WTC11 (cell line): ENCODE measurements around the gene LRFN2. TPM values are rescaled to one million over a fixed set of nuclear protein-coding genes. Genes with fewer than 3 reads are reported as not detected.

ENCODE experiments used
- ATAC-seq: fragments of 200-7000 bp; cut with Tn5 transposase; 2 replicates; pipeline ENCODE4 v1.10.0; 2021; ENCODE audit warnings: mild to moderate bottlenecking, moderate library complexity
- CTCF ChIA-PET: fragments of 300-600 bp; sonication (Branson Sonifier 250); formaldehyde crosslinking; loops from one replicate; lab custom pipeline; 2021; ENCODE audit warnings: antibody characterized with exemption; lab: Charles Lee
- POLR2A ChIA-PET: fragments of 350-600 bp; sonication (Branson Sonifier 250); formaldehyde crosslinking; loops from one replicate; lab custom pipeline; 2021; ENCODE audit warnings: antibody characterized with exemption; lab: Charles Lee
- DNase-seq: peaks from one replicate; pipeline ENCODE4 v3.0.0; 2021; ENCODE audit warnings: low spot score
- H3K27ac Mint-ChIP-seq: 2 replicates; pipeline ENCODE4 v1.8.0; 2021; ENCODE audit warnings: mixed read lengths
- H3K27me3 Mint-ChIP-seq: 2 replicates; pipeline ENCODE4 v1.8.0; 2021; ENCODE audit warnings: low read depth, mild to moderate bottlenecking, moderate library complexity, mixed read lengths
- H3K36me3 Mint-ChIP-seq: 2 replicates; pipeline ENCODE4 v1.8.0; 2021; ENCODE audit warnings: mixed read lengths
- H3K4me1 Mint-ChIP-seq: 2 replicates; pipeline ENCODE4 v1.8.0; 2022; ENCODE audit warnings: mixed read lengths
- H3K4me3 Mint-ChIP-seq: 2 replicates; pipeline ENCODE4 v1.8.0; 2021; ENCODE audit warnings: mild to moderate bottlenecking, moderate library complexity, mixed read lengths
- H3K9me3 Mint-ChIP-seq: 2 replicates; pipeline ENCODE4 v1.8.0; 2021; ENCODE audit warnings: mixed read lengths
- ATF3 ChIP-seq: sonication (generic); formaldehyde crosslinking; conservative IDR thresholded peaks from 2 replicates; pipeline ENCODE4 v1.8.1; 2022; ENCODE audit warnings: mild to moderate bottlenecking, missing genetic modification reagents
- ETV6 ChIP-seq: sonication (generic); formaldehyde crosslinking; IDR thresholded peaks from 2 replicates; pipeline ENCODE4 v1.8.1; 2022; ENCODE audit warnings: mild to moderate bottlenecking, missing genetic modification reagents
- FOXK1 ChIP-seq: sonication (generic); formaldehyde crosslinking; IDR thresholded peaks from 2 replicates; pipeline ENCODE4 v1.8.0; 2022; ENCODE audit warnings: mild to moderate bottlenecking, moderate library complexity, missing genetic modification reagents
- FOXP1 ChIP-seq: sonication (generic); formaldehyde crosslinking; IDR thresholded peaks from 2 replicates; pipeline ENCODE4 v1.8.0; 2022; ENCODE audit warnings: missing genetic modification reagents, mild to moderate bottlenecking, moderate library complexity, borderline replicate concordance
- MLX ChIP-seq: sonication (generic); formaldehyde crosslinking; IDR thresholded peaks from 2 replicates; pipeline ENCODE4 v1.8.1; 2023; ENCODE audit warnings: mild to moderate bottlenecking, missing genetic modification reagents, moderate library complexity
- NFATC4 ChIP-seq: fragments of 250-450 bp; sonication (Bioruptor Pico); IDR thresholded peaks from 2 replicates; pipeline ENCODE4 v1.9.0; 2021; ENCODE audit warnings: mild to moderate bottlenecking
- STAT6 ChIP-seq: sonication (generic); formaldehyde crosslinking; conservative IDR thresholded peaks from 2 replicates; pipeline ENCODE4 v1.8.1; 2023; ENCODE audit warnings: mild to moderate bottlenecking, low read depth, missing genetic modification reagents, moderate library complexity
- TEAD1 ChIP-seq: sonication (generic); formaldehyde crosslinking; IDR thresholded peaks from 2 replicates; pipeline ENCODE4 v1.8.0; 2022; ENCODE audit warnings: mild to moderate bottlenecking, missing genetic modification reagents
- ZBTB21 ChIP-seq: sonication (generic); formaldehyde crosslinking; IDR thresholded peaks from 2 replicates; pipeline ENCODE4 v1.8.1; 2023; ENCODE audit warnings: mild to moderate bottlenecking, missing genetic modification reagents, borderline replicate concordance
- total RNA-seq: library from RNA; stranded (reverse); gene quantifications from 3 replicates; pipeline ENCODE4 v1.2.3, GENCODE V29; 2021
- TF ChIP-seq, protein P1 (sequence below): sonication (generic); formaldehyde crosslinking; IDR thresholded peaks from 2 replicates; pipeline ENCODE4 v1.8.1; 2023; ENCODE audit warnings: mild to moderate bottlenecking, missing genetic modification reagents
- TF ChIP-seq, protein P2 (sequence below): sonication (generic); formaldehyde crosslinking; IDR thresholded peaks from 2 replicates; pipeline ENCODE4 v1.8.1; 2023; ENCODE audit warnings: mild to moderate bottlenecking, moderate library complexity, missing genetic modification reagents
- TF ChIP-seq, protein P3 (sequence below): fragments of 200-600 bp; IDR thresholded peaks from 2 replicates; pipeline ENCODE4 v1.8.0; 2022; ENCODE audit warnings: antibody characterized with exemption
- TF ChIP-seq, protein P4 (sequence below): fragments of 250-450 bp; sonication (Bioruptor Pico); IDR thresholded peaks from 2 replicates; pipeline ENCODE4 v1.9.0; 2021; ENCODE audit warnings: mild to moderate bottlenecking, borderline replicate concordance

The LRFN2 gene
- total RNA-seq, 1 experiment from 2014 or later = 1.6 TPM

- TF ChIP-seq, protein P1, sequence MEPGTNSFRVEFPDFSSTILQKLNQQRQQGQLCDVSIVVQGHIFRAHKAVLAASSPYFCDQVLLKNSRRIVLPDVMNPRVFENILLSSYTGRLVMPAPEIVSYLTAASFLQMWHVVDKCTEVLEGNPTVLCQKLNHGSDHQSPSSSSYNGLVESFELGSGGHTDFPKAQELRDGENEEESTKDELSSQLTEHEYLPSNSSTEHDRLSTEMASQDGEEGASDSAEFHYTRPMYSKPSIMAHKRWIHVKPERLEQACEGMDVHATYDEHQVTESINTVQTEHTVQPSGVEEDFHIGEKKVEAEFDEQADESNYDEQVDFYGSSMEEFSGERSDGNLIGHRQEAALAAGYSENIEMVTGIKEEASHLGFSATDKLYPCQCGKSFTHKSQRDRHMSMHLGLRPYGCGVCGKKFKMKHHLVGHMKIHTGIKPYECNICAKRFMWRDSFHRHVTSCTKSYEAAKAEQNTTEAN (CRISPR knock-in tag) = no peak
- TF ChIP-seq MLX (CRISPR knock-in tag) = no peak
- TF ChIP-seq, protein P2, sequence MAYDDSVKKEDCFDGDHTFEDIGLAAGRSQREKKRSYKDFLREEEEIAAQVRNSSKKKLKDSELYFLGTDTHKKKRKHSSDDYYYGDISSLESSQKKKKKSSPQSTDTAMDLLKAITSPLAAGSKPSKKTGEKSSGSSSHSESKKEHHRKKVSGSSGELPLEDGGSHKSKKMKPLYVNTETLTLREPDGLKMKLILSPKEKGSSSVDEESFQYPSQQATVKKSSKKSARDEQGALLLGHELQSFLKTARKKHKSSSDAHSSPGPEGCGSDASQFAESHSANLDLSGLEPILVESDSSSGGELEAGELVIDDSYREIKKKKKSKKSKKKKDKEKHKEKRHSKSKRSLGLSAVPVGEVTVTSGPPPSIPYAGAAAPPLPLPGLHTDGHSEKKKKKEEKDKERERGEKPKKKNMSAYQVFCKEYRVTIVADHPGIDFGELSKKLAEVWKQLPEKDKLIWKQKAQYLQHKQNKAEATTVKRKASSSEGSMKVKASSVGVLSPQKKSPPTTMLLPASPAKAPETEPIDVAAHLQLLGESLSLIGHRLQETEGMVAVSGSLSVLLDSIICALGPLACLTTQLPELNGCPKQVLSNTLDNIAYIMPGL = no peak
- no peak for TF ChIP-seq STAT6 (CRISPR knock-in tag)
- TF ChIP-seq NFATC4 (CRISPR knock-in tag) = no peak
- TF ChIP-seq, protein P3, sequence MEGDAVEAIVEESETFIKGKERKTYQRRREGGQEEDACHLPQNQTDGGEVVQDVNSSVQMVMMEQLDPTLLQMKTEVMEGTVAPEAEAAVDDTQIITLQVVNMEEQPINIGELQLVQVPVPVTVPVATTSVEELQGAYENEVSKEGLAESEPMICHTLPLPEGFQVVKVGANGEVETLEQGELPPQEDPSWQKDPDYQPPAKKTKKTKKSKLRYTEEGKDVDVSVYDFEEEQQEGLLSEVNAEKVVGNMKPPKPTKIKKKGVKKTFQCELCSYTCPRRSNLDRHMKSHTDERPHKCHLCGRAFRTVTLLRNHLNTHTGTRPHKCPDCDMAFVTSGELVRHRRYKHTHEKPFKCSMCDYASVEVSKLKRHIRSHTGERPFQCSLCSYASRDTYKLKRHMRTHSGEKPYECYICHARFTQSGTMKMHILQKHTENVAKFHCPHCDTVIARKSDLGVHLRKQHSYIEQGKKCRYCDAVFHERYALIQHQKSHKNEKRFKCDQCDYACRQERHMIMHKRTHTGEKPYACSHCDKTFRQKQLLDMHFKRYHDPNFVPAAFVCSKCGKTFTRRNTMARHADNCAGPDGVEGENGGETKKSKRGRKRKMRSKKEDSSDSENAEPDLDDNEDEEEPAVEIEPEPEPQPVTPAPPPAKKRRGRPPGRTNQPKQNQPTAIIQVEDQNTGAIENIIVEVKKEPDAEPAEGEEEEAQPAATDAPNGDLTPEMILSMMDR = no peak
Measured at GRCh38 chr6:40371095-40371494, 216.1 kb downstream of the LRFN2 start (continued).

- H3K4me3 Mint-ChIP-seq = no peak overlapping the region
- POLR2A ChIA-PET = no interaction called here
- no peaks in the 10 kb centered on the region for H3K27me3 Mint-ChIP-seq
- no peak for TF ChIP-seq ATF3 (CRISPR knock-in tag)
- no peak for TF ChIP-seq MLX (CRISPR knock-in tag)
- no peak for TF ChIP-seq FOXK1 (CRISPR knock-in tag)
- no peak for TF ChIP-seq TEAD1 (CRISPR knock-in tag)
- TF ChIP-seq, protein P4, sequence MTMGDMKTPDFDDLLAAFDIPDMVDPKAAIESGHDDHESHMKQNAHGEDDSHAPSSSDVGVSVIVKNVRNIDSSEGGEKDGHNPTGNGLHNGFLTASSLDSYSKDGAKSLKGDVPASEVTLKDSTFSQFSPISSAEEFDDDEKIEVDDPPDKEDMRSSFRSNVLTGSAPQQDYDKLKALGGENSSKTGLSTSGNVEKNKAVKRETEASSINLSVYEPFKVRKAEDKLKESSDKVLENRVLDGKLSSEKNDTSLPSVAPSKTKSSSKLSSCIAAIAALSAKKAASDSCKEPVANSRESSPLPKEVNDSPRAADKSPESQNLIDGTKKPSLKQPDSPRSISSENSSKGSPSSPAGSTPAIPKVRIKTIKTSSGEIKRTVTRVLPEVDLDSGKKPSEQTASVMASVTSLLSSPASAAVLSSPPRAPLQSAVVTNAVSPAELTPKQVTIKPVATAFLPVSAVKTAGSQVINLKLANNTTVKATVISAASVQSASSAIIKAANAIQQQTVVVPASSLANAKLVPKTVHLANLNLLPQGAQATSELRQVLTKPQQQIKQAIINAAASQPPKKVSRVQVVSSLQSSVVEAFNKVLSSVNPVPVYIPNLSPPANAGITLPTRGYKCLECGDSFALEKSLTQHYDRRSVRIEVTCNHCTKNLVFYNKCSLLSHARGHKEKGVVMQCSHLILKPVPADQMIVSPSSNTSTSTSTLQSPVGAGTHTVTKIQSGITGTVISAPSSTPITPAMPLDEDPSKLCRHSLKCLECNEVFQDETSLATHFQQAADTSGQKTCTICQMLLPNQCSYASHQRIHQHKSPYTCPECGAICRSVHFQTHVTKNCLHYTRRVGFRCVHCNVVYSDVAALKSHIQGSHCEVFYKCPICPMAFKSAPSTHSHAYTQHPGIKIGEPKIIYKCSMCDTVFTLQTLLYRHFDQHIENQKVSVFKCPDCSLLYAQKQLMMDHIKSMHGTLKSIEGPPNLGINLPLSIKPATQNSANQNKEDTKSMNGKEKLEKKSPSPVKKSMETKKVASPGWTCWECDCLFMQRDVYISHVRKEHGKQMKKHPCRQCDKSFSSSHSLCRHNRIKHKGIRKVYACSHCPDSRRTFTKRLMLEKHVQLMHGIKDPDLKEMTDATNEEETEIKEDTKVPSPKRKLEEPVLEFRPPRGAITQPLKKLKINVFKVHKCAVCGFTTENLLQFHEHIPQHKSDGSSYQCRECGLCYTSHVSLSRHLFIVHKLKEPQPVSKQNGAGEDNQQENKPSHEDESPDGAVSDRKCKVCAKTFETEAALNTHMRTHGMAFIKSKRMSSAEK = no peak
- no peak for TF ChIP-seq ZBTB21
- no peak for TF ChIP-seq FOXP1
- no peak for TF ChIP-seq ETV6 (CRISPR knock-in tag)
- TF ChIP-seq, all 79 proteins: peak for 0
- Mint-ChIP-seq H3K4me1 (peaks cover 6% of the 10 kb centered on the region), H3K27ac (no peak overlapping the region), H3K9me3 (peaks cover 13% of the 10 kb centered on the region), H3K36me3 (peaks cover 2% of the 10 kb centered on the region; the same call in 1 of the 2 replicates)
- ATAC-seq (no peak), DNase-seq (no peak)
- CTCF ChIA-PET = no interaction called here
Measured at GRCh38 chr6:40369891-40370290, 217.3 kb downstream of the LRFN2 start.
